Left ventricle myocardium superior (tissue), 1 donor: Measurements from ENCODE around the gene CLIP2. TPM values are rescaled to one million over a fixed set of nuclear protein-coding genes. Genes with fewer than 3 reads are reported as not detected.
"Not testable (repeated sequence)": the region's sequence is repeated elsewhere in the genome, so short reads cannot be mapped to it uniquely, and the experiment has no call there.

Experiments
- ATAC-seq: fragments of 200-7000 bp; cut with Tn5 transposase; one replicate; pipeline ENCODE4 v1.9.1; 2020; ENCODE audit warnings: mild to moderate bottlenecking, moderate library complexity
- DNase-seq: peaks from one replicate; pipeline ENCODE4 v3.0.0-alpha.2; 2020
- intact Hi-C: fragments of 100-400 bp; cut with micrococcal nuclease; formaldehyde crosslinking; loops from one replicate; pipeline ENCODE4 v1.11.0; 2022
- total RNA-seq: library from RNA; stranded (reverse); fragmentation: NEBNext Ultra II Directional; extraction: Animal tissue kit (Norgen Biotek cat#: 25700); gene quantifications from one replicate; pipeline ENCODE4 v1.2.1, GENCODE V29; 2021
- donor health status: DM: no; HTN: yes; CAD: no; lungs with severe emphysema.

CLIP2 gene
- total RNA-seq, 1 donor from 2014 or later: 6.9 TPM

DNA sequence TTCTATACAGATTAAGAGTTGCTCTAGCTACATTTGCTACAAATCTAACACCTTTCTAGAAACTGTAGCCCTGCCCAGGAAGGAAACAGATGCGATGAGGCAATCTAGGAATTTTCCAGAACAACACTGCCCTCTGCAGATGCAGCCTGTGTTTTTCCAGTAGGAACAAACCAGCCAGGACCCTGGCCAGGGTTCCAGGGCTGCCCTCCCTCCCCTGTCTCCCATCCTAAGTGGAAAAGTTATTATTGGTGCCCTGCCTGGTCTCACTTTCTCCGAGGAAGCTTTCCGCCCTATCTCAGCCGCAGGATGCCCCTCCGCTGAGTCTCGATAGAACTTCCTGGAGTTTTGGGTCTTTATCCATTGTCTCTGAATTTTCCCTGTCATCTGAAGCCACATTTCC, 104.5 kb downstream of the CLIP2 start:
- intact Hi-C loops: not testable (repeated sequence)
- ATAC-seq (peak; percentile 80), DNase-seq (peak; percentile 51)

DNA sequence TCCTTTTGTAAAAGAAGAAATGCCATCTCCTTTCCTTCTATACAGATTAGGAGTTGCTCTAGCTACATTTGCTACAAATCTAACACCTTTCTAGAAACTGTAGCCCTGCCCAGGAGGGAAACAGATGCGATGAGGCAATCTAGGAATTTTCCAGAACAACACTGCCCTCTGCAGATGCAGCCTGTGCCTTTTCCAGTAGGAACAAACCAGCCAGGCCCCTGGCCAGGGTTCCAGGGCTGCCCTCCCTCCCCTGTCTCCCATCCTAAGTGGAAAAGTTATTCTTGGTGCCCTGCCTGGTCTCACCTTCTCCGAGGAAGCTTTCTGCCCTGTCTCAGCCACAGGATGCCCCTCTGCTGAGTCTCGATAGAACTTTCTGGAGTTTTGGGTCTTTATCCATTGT, 105.4 kb downstream of the CLIP2 start:
- DNase-seq, intact Hi-C loops: not testable (repeated sequence)
- ATAC-seq: peak; percentile 84

DNA sequence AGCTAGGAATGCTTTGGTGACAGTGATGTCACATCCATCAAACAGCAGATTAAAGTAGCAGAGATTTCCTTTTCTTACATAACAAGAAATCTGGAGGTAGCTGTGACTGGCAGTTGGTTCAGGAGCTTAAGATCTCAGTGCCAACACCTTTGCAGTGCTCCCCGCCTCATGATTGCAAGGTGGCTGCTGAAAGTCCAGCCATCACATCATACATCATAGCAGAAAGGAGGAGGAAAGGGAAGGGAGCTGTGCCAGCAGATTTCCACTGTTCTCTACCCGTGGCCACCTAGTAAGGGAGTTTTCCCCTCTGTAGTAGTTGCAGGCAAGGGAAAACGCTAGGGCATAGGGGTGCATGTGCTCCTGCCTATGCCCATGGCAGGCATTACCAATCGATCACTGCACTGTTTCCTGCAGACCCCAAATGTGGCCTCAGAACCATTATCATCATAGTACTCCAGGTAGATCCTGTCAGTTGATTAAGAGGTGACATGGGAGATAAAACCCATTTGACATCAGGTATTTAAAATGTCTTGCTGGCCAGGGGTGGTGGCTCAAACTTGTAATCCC, 106.6 kb downstream of the CLIP2 start:
- ATAC-seq (no peak), DNase-seq (no peak)
- intact Hi-C loops: loop anchor here (5.0 kb wide), 2 partner anchors 139 to 189 kb away; no protein-coding TSS in a partner anchor

DNA sequence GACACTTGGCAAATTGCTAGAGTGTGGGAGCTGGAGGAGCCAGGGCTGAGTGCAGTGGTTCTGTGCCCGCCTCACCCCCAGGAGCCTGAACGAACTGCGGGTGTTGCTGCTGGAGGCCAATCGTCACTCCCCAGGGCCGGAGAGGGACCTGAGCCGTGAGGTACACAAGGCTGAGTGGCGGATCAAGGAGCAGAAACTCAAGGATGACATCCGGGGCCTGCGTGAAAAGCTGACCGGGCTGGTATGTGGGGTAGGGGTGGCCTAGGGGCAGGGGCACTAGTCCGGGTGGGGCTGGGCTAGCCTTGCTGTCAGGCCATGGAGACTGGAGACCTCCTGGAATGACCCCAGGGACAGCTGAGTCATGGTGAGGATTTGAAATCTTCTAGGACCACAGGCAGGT, 107.8 kb downstream of the CLIP2 start:
- intact Hi-C loops: loop anchor here (5.0 kb wide), 2 partner anchors 140 to 190 kb away; no protein-coding TSS in a partner anchor
- no peak for ATAC-seq

DNA sequence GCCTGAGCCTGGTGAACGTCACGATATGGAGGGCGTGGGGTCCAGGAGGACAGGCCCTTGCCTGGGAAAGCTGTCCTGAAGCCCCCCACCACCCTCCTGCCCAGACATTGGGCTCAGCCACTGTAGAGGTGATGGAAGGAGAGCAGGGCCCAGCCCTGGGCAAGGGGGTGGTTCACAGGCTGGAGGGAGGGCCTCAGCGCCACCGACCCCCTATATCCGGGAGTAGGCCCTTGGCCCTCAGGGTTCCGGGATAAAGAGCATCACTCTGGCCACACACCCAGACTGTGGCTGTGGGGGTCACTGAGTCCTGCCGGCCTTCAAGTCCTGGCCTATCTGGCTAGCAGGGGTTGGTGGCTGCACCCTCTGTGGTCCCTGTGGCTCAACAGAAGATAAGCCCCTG, 109.2 kb downstream of the CLIP2 start:
- ATAC-seq (no peak), DNase-seq (no peak)
- intact Hi-C loops: loop anchor here (5.0 kb wide), 2 partner anchors 141 to 191 kb away; no protein-coding TSS in a partner anchor

More for the DNA sequence above, 107.8 kb downstream of the CLIP2 start:
- no peak for DNase-seq

DNA sequence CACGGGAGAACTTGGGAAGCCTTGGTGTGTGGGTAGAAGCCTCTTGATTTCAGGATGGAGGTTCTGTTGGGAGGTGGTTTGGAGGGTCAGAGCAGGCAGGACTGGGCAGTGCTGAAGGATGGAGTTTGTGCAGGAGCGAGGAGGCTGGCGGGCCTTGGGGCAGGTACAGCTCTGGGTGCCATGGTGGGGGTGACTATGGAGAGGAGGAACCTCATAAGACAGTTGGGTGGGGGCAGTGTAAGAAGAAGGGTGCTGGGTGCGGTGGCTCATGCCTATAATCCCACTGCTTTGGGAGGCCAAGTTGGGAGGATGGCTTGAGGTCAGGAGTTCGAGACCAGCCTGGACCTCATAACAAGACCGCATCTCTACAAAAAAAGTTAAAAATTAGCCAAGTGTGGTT, 109.8 kb downstream of the CLIP2 start:
- intact Hi-C loops: loop anchor here (5.0 kb wide), 2 partner anchors 142 to 192 kb away; no protein-coding TSS in a partner anchor
- ATAC-seq (no peak), DNase-seq (no peak)

DNA sequence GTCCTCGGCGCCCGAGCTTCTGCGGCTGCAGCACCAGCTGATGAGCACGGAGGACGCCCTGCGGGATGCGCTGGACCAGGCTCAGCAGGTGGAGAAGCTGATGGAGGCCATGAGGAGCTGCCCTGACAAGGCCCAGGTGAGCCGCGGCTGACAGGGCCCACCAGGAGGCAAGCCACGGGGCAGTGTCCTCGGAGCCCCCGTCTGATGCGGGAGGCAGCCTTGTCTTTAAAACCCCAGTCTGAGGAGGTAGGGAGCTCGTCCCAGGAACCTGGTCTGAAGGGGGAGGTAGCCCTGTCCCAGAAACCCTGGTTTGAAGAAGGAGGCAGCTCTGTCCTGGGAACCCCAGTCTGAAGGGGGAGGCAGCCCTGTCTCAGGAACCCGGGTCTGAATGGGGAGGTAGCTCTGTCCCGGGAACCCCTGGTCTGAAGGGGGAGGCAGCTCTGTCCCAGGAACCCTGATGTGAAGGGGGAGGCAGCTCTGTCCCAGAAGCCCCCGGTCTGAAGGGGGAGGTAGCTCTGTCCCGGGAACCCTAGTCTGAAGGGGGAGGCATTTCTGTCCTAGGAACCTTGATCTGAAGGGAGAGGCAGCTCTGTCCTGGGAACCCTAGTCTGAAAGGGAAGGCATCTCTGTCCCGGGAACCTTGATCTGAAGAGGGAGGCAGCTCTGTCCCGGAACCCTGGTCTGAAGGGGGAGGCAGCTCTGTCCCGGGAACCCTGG, 111.4 kb downstream of the CLIP2 start:
- ATAC-seq (no peak), DNase-seq (no peak)
- intact Hi-C loops: no loop called here

DNA sequence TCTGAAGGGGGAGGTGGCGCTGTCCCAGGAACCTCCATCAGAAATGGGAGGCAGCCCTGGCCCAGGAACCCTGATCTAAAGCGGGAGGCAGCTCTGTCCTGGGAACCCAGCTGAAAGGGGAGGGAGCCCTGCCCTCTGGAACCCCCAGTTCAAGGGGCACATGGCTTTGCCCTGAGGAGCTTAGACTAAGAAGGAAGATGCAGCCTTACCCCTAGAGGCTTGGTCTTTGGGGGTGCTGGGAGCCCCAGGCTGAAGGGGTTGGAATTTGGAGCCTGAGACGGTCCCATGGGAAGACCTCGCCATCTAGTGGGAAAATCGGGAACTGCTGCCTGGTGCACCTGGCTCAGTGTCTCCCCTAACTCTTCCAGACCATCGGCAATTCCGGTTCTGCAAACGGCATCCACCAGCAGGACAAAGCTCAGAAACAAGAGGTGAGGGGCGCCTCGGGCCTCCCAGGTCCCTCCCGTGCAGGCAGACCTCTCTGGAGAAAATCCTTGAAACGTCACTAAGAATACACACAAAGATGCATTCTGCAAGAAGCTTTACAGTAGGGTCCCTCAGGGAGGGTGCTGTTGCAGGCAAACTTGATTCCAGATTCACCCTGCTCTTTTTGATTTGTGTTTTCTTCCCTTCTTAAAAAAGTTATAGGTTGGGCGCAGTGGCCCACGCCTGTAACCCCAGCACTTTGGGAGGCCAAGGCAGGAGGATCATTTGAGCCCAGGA, 112.1 kb downstream of the CLIP2 start:
- peak; percentile 71 for ATAC-seq
- peak; percentile 74 for DNase-seq
- intact Hi-C loops: no loop called here

DNA sequence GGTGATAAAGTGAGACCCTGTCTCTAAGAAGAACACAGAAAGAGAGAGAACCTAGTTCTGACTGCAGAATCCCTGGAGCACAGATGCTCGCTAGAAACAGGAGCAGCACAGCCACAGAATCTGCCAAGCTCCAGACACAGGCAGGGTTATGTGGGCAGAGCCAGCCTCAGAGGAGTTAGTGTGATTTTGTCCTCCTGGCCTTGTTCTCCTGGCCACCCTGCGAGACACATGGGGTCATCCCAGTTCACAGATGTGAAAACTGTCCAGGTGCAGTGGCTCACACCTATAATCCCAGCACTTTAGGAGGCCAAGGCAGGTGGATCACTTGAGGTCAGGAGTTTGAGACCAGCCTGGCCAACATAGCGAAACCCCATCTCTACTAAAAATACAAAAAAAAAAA, 113.5 kb downstream of the CLIP2 start:
- DNase-seq, ATAC-seq, intact Hi-C loops: not testable (repeated sequence)

DNA sequence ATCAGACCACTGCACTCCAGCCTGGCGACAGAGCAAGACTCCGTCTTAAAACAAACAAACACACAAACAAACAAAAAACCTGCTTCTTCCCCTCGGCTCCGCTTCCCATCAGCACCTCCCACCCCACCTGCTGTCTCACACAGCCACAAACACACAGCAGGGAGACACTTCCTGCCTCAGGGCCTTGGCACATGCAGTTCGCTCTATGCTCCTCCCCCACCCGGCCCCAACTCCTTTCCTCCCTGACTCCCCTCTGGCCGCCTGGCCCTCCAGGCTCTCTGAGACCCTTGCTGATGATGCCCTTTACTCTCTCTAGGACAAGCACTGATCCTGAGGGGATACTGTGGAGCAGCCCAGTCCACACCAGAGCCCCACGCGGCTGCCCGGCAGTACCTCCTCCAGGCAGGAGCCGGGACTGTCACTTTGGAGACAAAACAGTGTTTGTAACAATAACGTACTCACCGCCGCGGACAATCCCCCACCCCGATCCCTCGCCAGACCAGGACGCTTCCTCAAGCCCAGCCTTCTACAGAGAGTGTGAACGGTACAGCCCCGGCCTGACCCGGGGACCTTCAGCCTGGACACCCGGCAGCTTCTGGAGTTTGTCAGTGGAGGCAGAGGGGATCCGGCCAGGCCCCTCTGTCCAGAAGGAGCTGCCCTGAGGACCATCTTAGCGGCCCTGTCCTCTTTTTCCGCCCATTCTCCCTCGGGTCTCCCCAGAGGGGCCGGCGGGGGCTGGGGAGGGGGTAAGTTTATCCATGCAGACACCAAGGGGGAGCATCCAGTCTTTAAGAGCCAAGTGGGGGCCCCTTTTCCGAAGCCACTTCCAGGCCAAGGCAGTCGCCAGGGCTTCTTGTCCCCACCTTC, 114.5 kb downstream of the CLIP2 start:
- DNase-seq: no peak
- intact Hi-C loops: no loop called here
- no peak for ATAC-seq

DNA sequence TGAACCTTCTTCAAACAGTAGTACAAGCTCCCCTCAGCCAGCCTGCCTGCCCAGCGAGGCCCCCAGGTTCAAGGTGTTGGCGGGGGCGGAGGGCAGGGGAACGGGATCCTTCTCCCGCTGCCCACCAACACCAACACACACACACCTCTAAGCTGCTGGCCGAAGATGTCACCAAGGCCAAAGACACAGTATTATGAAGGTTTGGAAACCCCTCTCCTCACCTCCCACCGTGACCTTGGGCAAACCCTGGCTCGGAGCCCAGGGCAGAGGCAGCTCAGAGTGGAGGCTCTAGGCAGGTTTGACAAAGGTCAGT, 115.1 kb downstream of the CLIP2 start:
- ATAC-seq (no peak), DNase-seq (no peak)
- intact Hi-C loops: no loop called here

DNA sequence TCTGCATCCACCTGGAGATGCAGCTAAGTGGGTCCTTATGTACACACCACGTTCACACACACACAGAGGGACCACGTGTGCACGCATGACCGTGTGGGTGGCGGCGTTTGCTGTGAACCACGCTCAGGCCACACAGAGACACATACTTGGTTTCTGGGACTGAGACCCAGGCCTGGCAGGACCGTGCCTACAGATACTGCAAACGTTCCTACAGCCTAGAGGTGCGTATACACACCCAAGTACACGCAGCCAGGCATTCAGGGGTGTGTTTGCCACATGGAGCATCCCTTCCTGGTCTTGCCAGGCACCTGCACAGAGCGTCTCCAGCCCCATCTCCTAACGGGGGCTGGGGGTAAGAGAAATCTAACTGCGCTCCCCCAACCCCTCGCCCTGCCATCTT, 115.5 kb downstream of the CLIP2 start:
- DNase-seq (no peak), ATAC-seq (no peak)
- intact Hi-C loops: no loop called here

DNA sequence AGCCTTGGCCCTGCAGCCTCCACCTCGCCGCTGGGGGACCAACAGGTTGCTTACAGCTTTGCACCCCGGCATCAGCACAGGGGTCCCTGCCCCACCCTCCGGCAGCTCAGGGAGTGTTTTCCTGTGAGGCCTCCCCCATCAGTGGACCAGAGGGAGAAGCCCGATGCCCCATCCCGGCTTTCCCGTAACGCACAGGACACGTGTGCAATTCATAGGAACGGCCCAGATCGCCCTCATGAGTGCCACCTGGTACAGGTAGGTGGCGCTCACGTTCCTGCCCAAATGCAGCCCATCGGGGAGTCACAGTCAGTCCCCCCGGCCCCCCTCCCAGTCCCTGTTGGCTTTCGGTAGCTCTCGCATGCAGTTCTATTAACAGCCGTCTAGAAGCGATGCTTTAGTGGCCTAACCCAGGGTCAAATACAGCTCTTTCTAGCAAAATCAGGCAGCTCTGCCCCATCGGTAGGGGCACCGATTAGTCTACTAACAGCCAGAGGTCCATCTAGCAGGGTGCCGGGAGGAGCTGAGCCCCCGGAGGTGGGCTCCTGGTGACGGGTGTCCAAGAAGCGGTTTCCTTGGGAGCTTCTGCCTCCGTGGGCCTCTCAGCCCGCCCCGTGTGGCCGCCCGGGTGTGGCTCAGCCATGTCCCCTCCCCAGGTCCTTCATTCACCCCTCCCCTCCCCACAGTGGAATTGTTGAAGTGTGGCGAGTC, 116.1 kb downstream of the CLIP2 start:
- no peak for DNase-seq
- intact Hi-C loops: no loop called here
- ATAC-seq: peak; percentile 34

DNA sequence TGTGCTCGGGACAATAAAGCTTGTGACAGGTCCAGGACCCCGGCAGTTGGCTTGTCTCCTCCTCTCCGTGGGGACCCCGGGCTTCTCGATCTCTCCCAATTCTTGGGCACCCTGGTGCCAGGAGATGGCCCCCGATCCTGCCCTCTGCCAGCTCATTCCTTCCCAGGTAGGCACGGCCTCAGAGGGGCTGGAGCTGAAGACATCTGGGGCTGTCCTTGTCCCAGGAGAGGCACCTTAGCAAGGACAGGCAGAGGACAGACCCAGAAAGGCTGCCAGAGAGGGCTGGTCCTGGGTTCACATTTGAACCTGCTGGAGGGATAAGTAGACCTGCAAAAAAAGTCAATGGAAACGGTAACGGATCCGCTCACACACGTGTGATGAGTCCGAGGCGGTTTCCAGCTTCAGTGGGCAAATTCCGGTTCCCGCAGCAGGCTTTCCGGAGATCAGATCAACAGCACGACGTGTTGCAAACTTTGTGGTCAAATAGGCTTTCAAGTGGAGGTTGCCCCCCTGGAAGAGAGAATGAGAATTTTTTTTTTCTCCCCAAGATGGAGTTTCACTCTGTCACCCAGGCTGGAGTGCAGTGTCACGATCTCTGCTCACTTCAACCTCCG, 116.8 kb downstream of the CLIP2 start:
- ATAC-seq (no peak), DNase-seq (no peak)
- intact Hi-C loops: no loop called here

DNA sequence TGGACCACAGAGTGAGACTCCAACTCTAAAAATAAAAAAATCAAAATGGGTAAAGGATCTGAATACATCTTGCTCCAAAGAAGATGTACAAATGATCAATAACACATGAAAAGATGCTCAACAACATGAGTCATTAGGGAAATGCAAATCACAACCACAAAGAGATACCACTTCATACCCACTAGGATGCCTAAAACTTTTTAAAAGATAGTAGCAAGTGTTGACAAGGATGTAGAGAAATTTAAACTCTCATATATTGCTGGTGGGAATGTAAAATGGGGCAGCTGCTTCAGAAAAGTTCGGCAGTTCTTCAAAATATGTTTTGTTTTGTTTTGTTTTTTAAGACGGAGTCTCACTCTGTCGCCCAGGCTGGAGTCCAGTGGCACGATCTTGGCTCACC, 118.8 kb downstream of the CLIP2 start:
- no peak for ATAC-seq
- no peak for DNase-seq
- intact Hi-C loops: no loop called here

DNA sequence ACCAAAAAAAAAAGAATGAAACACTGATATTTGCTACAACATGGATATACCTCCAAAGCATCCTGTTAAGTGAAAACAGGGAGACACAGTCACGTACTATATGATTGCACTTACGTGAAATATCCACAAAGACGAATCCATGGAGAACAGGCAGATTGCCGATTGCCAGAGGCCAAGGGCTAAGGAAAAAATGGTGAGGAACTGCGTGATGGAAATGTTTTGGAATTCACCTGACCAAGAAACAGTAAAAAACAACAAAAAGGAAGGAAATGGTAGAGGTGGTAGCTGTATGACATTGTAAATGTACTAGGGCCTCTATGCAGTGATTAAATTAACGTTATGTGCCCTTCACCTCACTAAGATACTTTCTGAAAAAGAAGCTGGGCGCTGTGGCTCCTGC, 120.4 kb downstream of the CLIP2 start:
- intact Hi-C loops: no loop called here
- no peak for DNase-seq
- no peak for ATAC-seq

DNA sequence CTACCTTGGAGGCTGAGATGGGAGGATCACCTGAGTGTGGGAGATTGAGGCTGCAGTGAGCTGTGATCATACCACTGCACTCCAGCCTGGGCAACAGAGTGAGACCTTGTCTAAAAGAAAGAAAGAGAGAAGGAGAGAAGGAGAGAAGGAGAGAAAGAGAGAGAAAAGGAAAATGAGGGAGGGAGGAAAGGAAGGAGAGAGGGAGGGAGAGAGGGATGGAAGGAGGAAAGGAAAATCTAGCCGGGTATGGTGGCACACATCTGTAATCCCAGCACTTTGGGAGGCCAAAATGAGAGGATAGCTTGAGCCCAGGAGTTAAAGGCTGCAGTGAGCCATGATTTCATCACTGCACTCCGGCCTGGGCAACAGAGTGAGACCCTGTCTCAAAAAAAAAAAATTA, 121.6 kb downstream of the CLIP2 start:
- intact Hi-C loops: no loop called here
- ATAC-seq: no peak

DNA sequence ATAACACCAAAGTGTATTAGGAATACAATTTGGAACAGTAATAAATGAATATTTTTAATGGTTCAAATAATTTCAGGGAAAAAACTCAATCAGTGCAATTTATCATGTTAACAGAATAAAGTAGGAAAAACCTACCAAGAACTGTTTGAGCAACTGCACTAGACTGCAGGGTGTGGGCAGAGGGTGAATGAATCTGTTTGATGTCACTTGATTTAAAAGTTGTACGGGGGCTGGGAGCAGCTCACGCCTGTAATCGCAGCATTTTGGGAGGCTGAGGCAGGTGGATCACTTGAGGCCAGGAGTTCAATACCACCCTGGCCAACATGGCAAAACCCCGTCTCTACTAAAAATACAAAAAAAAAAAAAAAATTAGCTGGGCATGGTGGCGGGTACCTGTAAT, 122.4 kb downstream of the CLIP2 start:
- ATAC-seq, intact Hi-C loops, DNase-seq: not testable (repeated sequence)

More for the DNA sequence above, 121.6 kb downstream of the CLIP2 start:
- DNase-seq: no peak
